ENCODE measurements around the gene WDR7.

Gene WDR7

DNA sequence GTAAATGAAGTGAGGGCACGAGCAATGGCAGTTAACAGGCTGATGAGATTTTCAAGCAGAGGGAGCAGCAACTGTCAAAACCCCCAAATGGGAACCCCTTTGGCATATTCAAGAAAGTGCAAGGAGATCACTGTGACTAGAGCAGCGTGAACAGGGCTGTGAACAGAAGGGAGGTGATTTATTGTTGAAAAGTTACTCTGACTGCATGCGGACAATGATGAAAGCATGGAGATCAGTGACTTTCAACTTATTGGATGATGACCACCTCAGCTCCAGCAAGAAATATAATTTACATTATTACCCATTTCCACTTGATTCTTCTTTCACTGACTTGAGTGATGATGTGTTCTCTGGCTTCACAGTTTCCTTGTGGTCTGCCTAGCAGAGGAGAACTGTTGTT is 308.0 kb downstream of the WDR7 start:
- Histone ChIP-seq H3F3A (ENCODE audit: insufficient read depth, low read length) (no peaks in the 10 kb centered on the region), H4K20me1 (ENCODE audit: insufficient read depth, low read length) (no peaks in the 10 kb centered on the region), H3K36me3 (ENCODE audit: insufficient read depth, low read length) (no peaks in the 10 kb centered on the region), H3K9me2 (ENCODE audit: low read depth, low read length) (no peaks in the 10 kb centered on the region), H3K27me3 (ENCODE audit: insufficient read depth, low read length) (no peaks in the 10 kb centered on the region), H2AFZ (ENCODE audit: low read length) (no peak overlapping the region), H3K9me3 (ENCODE audit: low read length) (no peaks in the 10 kb centered on the region), H3K9ac (ENCODE audit: low read length) (no peak overlapping the region), H3K27ac (ENCODE audit: low read depth, low read length, poor library complexity, severe bottlenecking) (no peak overlapping the region), H3K4me1 (ENCODE audit: insufficient read depth, low read length, severe bottlenecking) (no peaks in the 10 kb centered on the region), H3K79me2 (ENCODE audit: insufficient read depth, low read length) (no peaks in the 10 kb centered on the region), H3K4me3 (ENCODE audit: low read depth, low read length, poor library complexity, severe bottlenecking) (no peak overlapping the region), H3K4me2 (ENCODE audit: low read length) (no peak overlapping the region)
- TF ChIP-seq EZH2 (IDR thresholded peaks at IDR 0.05; ENCODE audit: borderline replicate concordance, low read length): no peak
- TF ChIP-seq, protein P1, sequence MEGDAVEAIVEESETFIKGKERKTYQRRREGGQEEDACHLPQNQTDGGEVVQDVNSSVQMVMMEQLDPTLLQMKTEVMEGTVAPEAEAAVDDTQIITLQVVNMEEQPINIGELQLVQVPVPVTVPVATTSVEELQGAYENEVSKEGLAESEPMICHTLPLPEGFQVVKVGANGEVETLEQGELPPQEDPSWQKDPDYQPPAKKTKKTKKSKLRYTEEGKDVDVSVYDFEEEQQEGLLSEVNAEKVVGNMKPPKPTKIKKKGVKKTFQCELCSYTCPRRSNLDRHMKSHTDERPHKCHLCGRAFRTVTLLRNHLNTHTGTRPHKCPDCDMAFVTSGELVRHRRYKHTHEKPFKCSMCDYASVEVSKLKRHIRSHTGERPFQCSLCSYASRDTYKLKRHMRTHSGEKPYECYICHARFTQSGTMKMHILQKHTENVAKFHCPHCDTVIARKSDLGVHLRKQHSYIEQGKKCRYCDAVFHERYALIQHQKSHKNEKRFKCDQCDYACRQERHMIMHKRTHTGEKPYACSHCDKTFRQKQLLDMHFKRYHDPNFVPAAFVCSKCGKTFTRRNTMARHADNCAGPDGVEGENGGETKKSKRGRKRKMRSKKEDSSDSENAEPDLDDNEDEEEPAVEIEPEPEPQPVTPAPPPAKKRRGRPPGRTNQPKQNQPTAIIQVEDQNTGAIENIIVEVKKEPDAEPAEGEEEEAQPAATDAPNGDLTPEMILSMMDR (IDR thresholded peaks at IDR 0.05; ENCODE audit: low read length): no peak

DNA sequence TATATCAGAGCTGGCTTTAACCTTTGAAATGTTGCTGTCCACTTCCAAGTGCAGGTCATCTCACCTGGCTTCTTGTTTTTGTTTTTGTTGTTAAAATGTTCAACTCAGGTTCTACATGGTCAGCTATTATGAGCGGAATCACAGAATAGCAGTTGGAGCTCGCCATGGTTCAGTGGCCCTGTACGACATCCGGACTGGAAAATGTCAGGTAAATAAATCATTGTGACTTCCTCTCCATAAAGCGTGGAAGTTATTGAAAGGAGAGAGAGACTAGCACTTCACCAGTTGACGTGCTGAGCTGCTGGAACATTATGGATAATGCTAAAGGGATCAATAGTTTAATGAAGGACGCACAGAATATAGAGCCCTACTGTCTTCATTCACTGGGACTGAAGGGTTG is 311.2 kb downstream of the WDR7 start:
- Histone ChIP-seq H3K4me2 (ENCODE audit: low read length) (no peak overlapping the region), H3K9ac (ENCODE audit: low read length) (no peak overlapping the region), H3K4me3 (ENCODE audit: low read depth, low read length, poor library complexity, severe bottlenecking) (no peak overlapping the region), H3K4me1 (ENCODE audit: insufficient read depth, low read length, severe bottlenecking) (no peaks in the 10 kb centered on the region), H3K27me3 (ENCODE audit: insufficient read depth, low read length) (no peaks in the 10 kb centered on the region), H3K9me3 (ENCODE audit: low read length) (no peaks in the 10 kb centered on the region), H3K36me3 (ENCODE audit: insufficient read depth, low read length) (no peaks in the 10 kb centered on the region), H3K27ac (ENCODE audit: low read depth, low read length, poor library complexity, severe bottlenecking) (no peak overlapping the region), H3K9me2 (ENCODE audit: low read depth, low read length) (no peaks in the 10 kb centered on the region), H3F3A (ENCODE audit: insufficient read depth, low read length) (no peaks in the 10 kb centered on the region), H2AFZ (ENCODE audit: low read length) (no peak overlapping the region), H3K79me2 (ENCODE audit: insufficient read depth, low read length) (no peaks in the 10 kb centered on the region), H4K20me1 (ENCODE audit: insufficient read depth, low read length) (no peaks in the 10 kb centered on the region)
- TF ChIP-seq, protein P1 (IDR thresholded peaks at IDR 0.05; ENCODE audit: low read length): no peak
- TF ChIP-seq EZH2 (IDR thresholded peaks at IDR 0.05; ENCODE audit: borderline replicate concordance, low read length): no peak

DNA sequence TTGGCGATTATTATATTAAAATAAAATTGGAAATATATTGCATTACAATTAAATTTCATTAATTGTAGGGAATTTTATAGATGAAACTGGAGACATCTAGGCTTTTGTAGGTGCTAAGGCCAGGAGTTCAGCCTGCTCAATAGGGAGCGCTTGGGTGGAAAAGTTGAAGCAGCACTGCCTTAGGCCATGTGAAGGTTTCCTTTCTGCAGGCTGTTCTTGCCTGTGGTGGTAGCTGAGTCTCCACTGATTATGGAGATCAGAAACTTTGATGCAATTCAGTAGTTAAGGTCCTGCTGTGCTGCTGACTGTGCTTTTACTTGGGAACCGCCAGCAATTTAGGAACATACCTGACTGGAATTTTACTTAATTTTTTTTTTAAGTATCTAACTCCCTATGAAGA is 315.9 kb downstream of the WDR7 start:
- H3K27ac ChIP-seq (ENCODE audit: low read depth, low read length, poor library complexity, severe bottlenecking): no peak overlapping the region
- no peaks in the 10 kb centered on the region for H3K27me3 ChIP-seq (ENCODE audit: insufficient read depth, low read length)
- H3K79me2 ChIP-seq (ENCODE audit: insufficient read depth, low read length): no peaks in the 10 kb centered on the region
- no peaks in the 10 kb centered on the region for H3K9me2 ChIP-seq (ENCODE audit: low read depth, low read length)
- no peak overlapping the region for H3K4me2 ChIP-seq (ENCODE audit: low read length)
- no peaks in the 10 kb centered on the region for H3F3A ChIP-seq (ENCODE audit: insufficient read depth, low read length)
- no peaks in the 10 kb centered on the region for H3K36me3 ChIP-seq (ENCODE audit: insufficient read depth, low read length)
- no peak overlapping the region for H3K9ac ChIP-seq (ENCODE audit: low read length)
- no peaks in the 10 kb centered on the region for H3K9me3 ChIP-seq (ENCODE audit: low read length)
- no peak overlapping the region for H3K4me3 ChIP-seq (ENCODE audit: low read depth, low read length, poor library complexity, severe bottlenecking)
- no peaks in the 10 kb centered on the region for H4K20me1 ChIP-seq (ENCODE audit: insufficient read depth, low read length)
- no peak overlapping the region for H2AFZ ChIP-seq (ENCODE audit: low read length)
- no peak for TF ChIP-seq EZH2 (IDR thresholded peaks at IDR 0.05; ENCODE audit: borderline replicate concordance, low read length)
- TF ChIP-seq, protein P1 (IDR thresholded peaks at IDR 0.05; ENCODE audit: low read length): no peak
- H3K4me1 ChIP-seq (ENCODE audit: insufficient read depth, low read length, severe bottlenecking): no peaks in the 10 kb centered on the region

Measured in OCI-LY1 (cell line).